ENCODE measurements around the gene ZC3H8.
A peak's percentile ranks its signal among the peaks of the same experiment; 100 is the strongest.
"Not testable (repeated sequence)": the region's sequence is repeated elsewhere in the genome, so short reads cannot be mapped to it uniquely, and the experiment has no call there.

The ZC3H8 gene

DNA sequence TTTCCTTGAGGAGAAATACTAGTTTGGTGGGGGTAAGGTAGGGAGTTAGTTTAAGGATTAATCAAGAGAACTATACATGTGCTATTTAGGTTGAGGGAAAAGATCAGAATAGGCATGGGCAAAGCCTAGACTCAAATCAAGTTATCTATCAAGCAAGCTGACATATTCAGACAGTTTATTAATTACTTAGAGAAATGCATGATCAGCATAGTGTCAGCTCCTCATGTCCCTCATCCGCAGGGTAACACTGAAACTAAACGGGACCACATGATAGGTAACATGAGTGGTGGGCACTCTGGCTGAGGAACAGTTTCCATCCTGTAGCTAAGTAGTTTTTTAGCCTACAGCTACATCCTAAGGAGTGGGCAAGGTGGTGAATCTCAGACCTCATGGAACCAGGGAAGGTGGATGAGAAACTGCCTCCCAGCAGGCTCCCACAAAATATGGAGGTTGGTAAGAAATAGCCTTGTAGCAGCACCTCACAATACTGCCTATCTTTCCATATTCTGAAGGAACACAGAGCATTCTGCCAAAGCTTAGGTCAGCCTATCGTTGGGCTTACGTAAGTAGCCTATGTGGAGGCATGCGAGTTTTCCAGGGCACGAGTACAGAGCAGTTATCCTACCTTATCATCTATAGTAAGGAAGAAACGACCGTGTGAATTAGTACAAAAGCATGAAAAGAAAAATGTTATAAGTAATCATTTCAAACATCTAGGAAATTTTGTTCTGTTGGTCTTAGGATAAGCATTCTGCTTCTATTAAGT, 39.0 kb upstream of the ZC3H8 start:
- DNase-seq (ENCODE audit: low read depth in 2 of 2) = peak in 1 of 2 donors; percentile 62
- TF ChIP-seq, protein P1, sequence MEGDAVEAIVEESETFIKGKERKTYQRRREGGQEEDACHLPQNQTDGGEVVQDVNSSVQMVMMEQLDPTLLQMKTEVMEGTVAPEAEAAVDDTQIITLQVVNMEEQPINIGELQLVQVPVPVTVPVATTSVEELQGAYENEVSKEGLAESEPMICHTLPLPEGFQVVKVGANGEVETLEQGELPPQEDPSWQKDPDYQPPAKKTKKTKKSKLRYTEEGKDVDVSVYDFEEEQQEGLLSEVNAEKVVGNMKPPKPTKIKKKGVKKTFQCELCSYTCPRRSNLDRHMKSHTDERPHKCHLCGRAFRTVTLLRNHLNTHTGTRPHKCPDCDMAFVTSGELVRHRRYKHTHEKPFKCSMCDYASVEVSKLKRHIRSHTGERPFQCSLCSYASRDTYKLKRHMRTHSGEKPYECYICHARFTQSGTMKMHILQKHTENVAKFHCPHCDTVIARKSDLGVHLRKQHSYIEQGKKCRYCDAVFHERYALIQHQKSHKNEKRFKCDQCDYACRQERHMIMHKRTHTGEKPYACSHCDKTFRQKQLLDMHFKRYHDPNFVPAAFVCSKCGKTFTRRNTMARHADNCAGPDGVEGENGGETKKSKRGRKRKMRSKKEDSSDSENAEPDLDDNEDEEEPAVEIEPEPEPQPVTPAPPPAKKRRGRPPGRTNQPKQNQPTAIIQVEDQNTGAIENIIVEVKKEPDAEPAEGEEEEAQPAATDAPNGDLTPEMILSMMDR (IDR thresholded peaks at IDR 0.05; ENCODE audit: low read depth, low read length) = no peak
- no peak overlapping the region for H3K4me3 ChIP-seq (replicated peaks in 1 of 2; ENCODE audit: low read depth in 2 of 2, low read length in 2 of 2)

DNA sequence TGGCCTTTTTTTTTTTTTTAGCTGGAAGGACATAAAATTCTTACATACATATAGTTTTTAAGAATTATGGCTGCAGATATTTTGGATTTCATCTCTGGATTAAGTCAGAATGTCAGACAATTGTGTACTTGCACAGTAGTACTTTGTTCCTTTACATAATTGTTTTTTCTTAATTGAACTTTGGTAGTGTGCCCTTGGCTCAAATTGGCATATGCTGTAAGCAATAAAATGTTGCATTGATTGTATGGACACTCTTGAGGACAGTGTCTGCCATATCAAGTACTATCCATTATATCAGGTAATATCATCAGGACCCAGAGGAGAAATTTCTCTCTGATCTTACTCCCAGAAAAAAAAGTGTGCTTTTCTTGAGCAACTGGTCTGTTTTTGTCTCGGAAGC, 35.8 kb upstream of the ZC3H8 start:
- TF ChIP-seq, protein P1 (IDR thresholded peaks at IDR 0.05; ENCODE audit: low read depth, low read length) = no peak
- H3K4me3 ChIP-seq (replicated peaks in 1 of 2; ENCODE audit: low read depth in 2 of 2, low read length in 2 of 2) = no peak overlapping the region
- DNase-seq (ENCODE audit: low read depth in 2 of 2) = no peak

DNA sequence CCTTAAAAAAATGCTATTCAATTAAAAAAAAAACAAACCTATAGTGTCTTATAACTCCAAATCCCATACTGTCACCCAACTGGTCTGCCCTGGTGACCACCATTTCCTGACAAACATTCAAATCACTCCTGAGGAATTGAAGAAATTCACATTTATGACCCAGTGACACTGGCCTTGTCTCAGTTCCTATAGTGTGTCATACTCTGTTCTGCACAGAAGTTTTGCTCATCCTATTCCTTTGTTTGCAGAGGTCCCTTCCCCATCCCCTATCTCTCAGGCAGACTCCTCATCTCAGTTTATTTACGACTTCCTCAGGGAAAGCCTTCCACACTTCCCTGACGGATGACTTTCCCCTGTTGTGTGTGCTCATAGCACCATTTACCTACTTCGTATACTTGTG, 35.2 kb upstream of the ZC3H8 start:
- H3K4me3 ChIP-seq (replicated peaks in 1 of 2; ENCODE audit: low read depth in 2 of 2, low read length in 2 of 2) = no peak overlapping the region
- TF ChIP-seq, protein P1 (IDR thresholded peaks at IDR 0.05; ENCODE audit: low read depth, low read length) = no peak
- no peak for DNase-seq (ENCODE audit: low read depth in 2 of 2)

DNA sequence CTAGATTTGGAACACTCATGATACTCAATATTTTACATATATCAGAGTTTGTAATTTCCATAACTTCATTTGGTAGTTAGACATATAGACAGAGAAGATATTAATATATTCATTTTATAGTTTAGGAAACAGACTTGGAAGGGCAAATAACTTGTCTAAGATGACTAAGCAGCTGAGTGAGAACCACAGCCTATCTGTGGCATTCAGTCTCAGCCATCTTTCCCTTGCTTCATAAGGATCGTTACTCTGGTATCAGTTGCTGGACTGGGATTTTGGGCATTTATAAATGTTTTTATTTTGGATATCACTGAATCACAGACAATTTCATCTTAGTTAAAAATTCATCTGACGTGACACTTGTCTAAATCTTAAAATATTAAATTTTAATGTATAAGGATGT, 28.7 kb upstream of the ZC3H8 start:
- not testable (repeated sequence) for H3K4me3 ChIP-seq (replicated peaks in 1 of 2; ENCODE audit: low read depth in 2 of 2, low read length in 2 of 2)
- peak in 1 of 2 donors; percentile 48 for DNase-seq (ENCODE audit: low read depth in 2 of 2)

DNA sequence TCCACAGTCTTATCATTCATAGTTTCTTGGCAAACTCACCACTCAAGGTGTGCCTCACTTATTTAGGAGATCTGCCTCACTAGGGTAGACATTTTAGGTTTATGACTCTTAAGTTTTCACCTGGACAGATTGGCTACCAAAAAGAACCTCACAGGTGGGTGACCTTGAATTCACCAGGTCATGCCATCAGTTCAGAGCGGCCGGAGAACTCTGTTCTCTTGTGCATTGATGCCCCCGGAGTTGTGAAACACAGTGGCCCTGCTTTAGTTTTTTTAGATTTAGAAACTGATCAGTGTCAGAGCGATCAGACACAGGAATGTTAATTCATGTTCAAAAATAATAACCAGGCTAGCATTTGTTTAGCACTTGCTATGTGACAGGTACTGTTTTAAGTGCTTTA, 27.2 kb upstream of the ZC3H8 start:
- DNase-seq (ENCODE audit: low read depth in 2 of 2); H3K4me3 ChIP-seq (replicated peaks in 1 of 2; ENCODE audit: low read depth in 2 of 2, low read length in 2 of 2): not testable (repeated sequence)

DNA sequence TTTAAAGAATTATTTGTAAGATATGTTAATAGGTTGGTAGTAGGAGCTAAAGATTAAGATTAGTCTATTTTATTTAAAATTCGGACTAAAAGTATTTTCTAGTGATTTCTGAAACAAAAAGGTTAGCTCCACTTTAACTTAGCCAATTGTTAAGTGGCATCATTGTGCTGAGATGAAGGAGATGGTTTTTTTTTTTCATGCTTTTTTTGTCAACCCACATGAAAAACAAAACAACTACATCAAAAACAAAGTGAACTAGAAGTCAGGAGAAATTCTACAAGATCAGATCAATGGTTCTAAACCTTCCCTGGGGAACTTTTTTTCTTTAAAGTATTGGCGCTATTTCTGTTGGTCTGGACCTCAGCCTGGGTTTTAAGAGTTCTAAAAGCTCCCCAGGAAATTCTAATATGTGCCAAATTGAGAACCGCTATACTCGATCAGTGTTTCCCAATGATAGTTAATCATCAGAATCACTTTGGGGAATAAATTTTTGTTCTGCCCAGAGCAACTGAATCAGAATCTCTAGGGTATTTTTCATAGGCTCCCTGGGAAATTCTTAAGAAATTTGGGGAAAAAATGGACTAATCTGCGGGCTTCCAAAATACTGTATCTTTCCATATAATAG, 22.9 kb upstream of the ZC3H8 start:
- peak in 1 of 2 donors; percentile 29 for DNase-seq (ENCODE audit: low read depth in 2 of 2)
- TF ChIP-seq, protein P1 (IDR thresholded peaks at IDR 0.05; ENCODE audit: low read depth, low read length) = no peak
- no peak overlapping the region for H3K4me3 ChIP-seq (replicated peaks in 1 of 2; ENCODE audit: low read depth in 2 of 2, low read length in 2 of 2)

DNA sequence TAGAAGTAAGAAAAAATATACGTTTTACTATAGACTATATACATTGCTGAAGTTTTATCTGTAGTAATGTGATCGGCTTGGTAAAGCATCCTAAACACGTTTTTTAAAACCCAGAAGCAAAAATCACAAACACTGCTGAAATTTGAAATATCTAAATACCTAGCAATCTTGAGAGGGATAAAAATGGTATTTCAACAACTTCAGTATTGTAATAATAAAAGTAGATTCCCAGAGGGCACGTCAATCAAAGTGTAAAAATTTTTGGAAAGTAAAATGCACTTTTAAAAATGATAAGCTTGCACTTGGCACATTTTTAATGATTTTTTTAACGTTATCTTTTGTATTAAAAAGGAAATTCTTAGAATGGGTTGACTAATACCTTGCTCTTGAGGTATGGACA, 22.1 kb upstream of the ZC3H8 start:
- H3K4me3 ChIP-seq (replicated peaks in 1 of 2; ENCODE audit: low read depth in 2 of 2, low read length in 2 of 2) = no peak overlapping the region
- no peak for DNase-seq (ENCODE audit: low read depth in 2 of 2)
- TF ChIP-seq, protein P1 (IDR thresholded peaks at IDR 0.05; ENCODE audit: low read depth, low read length) = no peak

Measured in cardiac fibroblast (primary cell).